WTC11 (cell line): Measurements from ENCODE around the gene STARD5.

ENCODE experiments used
- CBFB ChIP-seq: sonication (generic); formaldehyde crosslinking; IDR thresholded peaks from 2 replicates; pipeline ENCODE4 v1.8.1; 2022; ENCODE audit warnings: mild to moderate bottlenecking, low read depth, missing genetic modification reagents
- KAT7 ChIP-seq: sonication (generic); formaldehyde crosslinking; IDR thresholded peaks from 2 replicates; pipeline ENCODE4 v1.8.1; 2023; ENCODE audit warnings: missing genetic modification reagents, mild to moderate bottlenecking, borderline replicate concordance
- TEAD4 ChIP-seq: sonication (generic); formaldehyde crosslinking; IDR thresholded peaks from 2 replicates; pipeline ENCODE4 v1.8.0; 2022; ENCODE audit warnings: mild to moderate bottlenecking, missing genetic modification reagents
- ZBTB21 ChIP-seq: sonication (generic); formaldehyde crosslinking; IDR thresholded peaks from 2 replicates; pipeline ENCODE4 v1.8.1; 2023; ENCODE audit warnings: mild to moderate bottlenecking, missing genetic modification reagents, borderline replicate concordance
- TF ChIP-seq, protein P1 (sequence below): sonication (generic); formaldehyde crosslinking; IDR thresholded peaks from 2 replicates; pipeline ENCODE4 v1.8.1; 2022; ENCODE audit warnings: missing genetic modification reagents, borderline replicate concordance
- TF ChIP-seq, protein P2 (sequence below): fragments of 200-600 bp; IDR thresholded peaks from 2 replicates; pipeline ENCODE4 v1.8.0; 2022; ENCODE audit warnings: antibody characterized with exemption
- TF ChIP-seq, protein P3 (sequence below): sonication (generic); formaldehyde crosslinking; conservative IDR thresholded peaks from 2 replicates; pipeline ENCODE4 v1.8.1; 2023; ENCODE audit warnings: mild to moderate bottlenecking, low read depth, missing genetic modification reagents, moderate library complexity
- TF ChIP-seq, protein P4 (sequence below): sonication (generic); formaldehyde crosslinking; IDR thresholded peaks from 2 replicates; pipeline ENCODE4 v1.8.1; 2023; ENCODE audit warnings: mild to moderate bottlenecking, missing genetic modification reagents, moderate library complexity

GRCh38 chr15:81298611-81299010 is 25.3 kb downstream of the STARD5 start:
- TF ChIP-seq, protein P1, sequence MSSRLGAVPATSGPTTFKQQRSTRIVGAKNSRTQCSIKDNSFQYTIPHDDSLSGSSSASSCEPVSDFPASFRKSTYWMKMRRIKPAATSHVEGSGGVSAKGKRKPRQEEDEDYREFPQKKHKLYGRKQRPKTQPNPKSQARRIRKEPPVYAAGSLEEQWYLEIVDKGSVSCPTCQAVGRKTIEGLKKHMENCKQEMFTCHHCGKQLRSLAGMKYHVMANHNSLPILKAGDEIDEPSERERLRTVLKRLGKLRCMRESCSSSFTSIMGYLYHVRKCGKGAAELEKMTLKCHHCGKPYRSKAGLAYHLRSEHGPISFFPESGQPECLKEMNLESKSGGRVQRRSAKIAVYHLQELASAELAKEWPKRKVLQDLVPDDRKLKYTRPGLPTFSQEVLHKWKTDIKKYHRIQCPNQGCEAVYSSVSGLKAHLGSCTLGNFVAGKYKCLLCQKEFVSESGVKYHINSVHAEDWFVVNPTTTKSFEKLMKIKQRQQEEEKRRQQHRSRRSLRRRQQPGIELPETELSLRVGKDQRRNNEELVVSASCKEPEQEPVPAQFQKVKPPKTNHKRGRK (CRISPR knock-in tag): no peak
- TF ChIP-seq TEAD4 (CRISPR knock-in tag): no peak
- TF ChIP-seq, protein P2, sequence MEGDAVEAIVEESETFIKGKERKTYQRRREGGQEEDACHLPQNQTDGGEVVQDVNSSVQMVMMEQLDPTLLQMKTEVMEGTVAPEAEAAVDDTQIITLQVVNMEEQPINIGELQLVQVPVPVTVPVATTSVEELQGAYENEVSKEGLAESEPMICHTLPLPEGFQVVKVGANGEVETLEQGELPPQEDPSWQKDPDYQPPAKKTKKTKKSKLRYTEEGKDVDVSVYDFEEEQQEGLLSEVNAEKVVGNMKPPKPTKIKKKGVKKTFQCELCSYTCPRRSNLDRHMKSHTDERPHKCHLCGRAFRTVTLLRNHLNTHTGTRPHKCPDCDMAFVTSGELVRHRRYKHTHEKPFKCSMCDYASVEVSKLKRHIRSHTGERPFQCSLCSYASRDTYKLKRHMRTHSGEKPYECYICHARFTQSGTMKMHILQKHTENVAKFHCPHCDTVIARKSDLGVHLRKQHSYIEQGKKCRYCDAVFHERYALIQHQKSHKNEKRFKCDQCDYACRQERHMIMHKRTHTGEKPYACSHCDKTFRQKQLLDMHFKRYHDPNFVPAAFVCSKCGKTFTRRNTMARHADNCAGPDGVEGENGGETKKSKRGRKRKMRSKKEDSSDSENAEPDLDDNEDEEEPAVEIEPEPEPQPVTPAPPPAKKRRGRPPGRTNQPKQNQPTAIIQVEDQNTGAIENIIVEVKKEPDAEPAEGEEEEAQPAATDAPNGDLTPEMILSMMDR: no peak
- no peak for TF ChIP-seq CBFB (CRISPR knock-in tag)
- TF ChIP-seq, protein P3, sequence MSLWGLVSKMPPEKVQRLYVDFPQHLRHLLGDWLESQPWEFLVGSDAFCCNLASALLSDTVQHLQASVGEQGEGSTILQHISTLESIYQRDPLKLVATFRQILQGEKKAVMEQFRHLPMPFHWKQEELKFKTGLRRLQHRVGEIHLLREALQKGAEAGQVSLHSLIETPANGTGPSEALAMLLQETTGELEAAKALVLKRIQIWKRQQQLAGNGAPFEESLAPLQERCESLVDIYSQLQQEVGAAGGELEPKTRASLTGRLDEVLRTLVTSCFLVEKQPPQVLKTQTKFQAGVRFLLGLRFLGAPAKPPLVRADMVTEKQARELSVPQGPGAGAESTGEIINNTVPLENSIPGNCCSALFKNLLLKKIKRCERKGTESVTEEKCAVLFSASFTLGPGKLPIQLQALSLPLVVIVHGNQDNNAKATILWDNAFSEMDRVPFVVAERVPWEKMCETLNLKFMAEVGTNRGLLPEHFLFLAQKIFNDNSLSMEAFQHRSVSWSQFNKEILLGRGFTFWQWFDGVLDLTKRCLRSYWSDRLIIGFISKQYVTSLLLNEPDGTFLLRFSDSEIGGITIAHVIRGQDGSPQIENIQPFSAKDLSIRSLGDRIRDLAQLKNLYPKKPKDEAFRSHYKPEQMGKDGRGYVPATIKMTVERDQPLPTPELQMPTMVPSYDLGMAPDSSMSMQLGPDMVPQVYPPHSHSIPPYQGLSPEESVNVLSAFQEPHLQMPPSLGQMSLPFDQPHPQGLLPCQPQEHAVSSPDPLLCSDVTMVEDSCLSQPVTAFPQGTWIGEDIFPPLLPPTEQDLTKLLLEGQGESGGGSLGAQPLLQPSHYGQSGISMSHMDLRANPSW (CRISPR knock-in tag): no peak
- TF ChIP-seq, protein P4, sequence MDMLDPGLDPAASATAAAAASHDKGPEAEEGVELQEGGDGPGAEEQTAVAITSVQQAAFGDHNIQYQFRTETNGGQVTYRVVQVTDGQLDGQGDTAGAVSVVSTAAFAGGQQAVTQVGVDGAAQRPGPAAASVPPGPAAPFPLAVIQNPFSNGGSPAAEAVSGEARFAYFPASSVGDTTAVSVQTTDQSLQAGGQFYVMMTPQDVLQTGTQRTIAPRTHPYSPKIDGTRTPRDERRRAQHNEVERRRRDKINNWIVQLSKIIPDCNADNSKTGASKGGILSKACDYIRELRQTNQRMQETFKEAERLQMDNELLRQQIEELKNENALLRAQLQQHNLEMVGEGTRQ (CRISPR knock-in tag): no peak
- no peak for TF ChIP-seq ZBTB21
- no peak for TF ChIP-seq KAT7 (CRISPR knock-in tag)
